ENCODE data around the gene TCTN3.
A peak's percentile ranks its signal among the peaks of the same experiment; 100 is the strongest.
"Not testable (repeated sequence)": the region's sequence is repeated elsewhere in the genome, so short reads cannot be mapped to it uniquely, and the experiment has no call there.

TCTN3 gene

GRCh38 chr10:95693668-95694534 lies at the start of gene TCTN3:
Gene TCTN3, minus strand, starts transcription at chr10:95693927. Its CDS starts 28 bp downstream, at chr10:95693899.
- peak; percentile 99 for DNase-seq

GRCh38 chr10:95742962-95743535 lies 49.3 kb upstream of the TCTN3 start:
- DNase-seq: no peak

- no peak for DNase-seq
These were observed 48.8 kb upstream of the TCTN3 start for GRCh38 chr10:95742485-95742884.

- DNase-seq: no peak
These were observed 48.2 kb upstream of the TCTN3 start for GRCh38 chr10:95741807-95742467.

GRCh38 chr10:95739056-95739455 lies 45.3 kb upstream of the TCTN3 start:
- no peak for DNase-seq

- DNase-seq: not testable (repeated sequence)
These were observed 39.2 kb upstream of the TCTN3 start for GRCh38 chr10:95732907-95733306.

- no peak for DNase-seq
These were observed 36.5 kb upstream of the TCTN3 start for GRCh38 chr10:95730233-95730632.

GRCh38 chr10:95729323-95730055 lies 35.8 kb upstream of the TCTN3 start:
- DNase-seq: no peak

GRCh38 chr10:95728526-95728925 lies 34.8 kb upstream of the TCTN3 start:
- no peak for DNase-seq

GRCh38 chr10:95722496-95722895 lies 28.8 kb upstream of the TCTN3 start:
- DNase-seq: not testable (repeated sequence)

GRCh38 chr10:95720745-95721144 lies 27.0 kb upstream of the TCTN3 start:
- not testable (repeated sequence) for DNase-seq

- DNase-seq: no peak
These were observed 23.1 kb upstream of the TCTN3 start for GRCh38 chr10:95716866-95717265.

GRCh38 chr10:95716466-95716865 lies 22.7 kb upstream of the TCTN3 start:
- DNase-seq: no peak

GRCh38 chr10:95711492-95711891 lies 17.8 kb upstream of the TCTN3 start:
- DNase-seq: no peak

- no peak for DNase-seq
These were observed 13.3 kb upstream of the TCTN3 start for GRCh38 chr10:95706990-95707389.

GRCh38 chr10:95706573-95706972 lies 12.8 kb upstream of the TCTN3 start:
- no peak for DNase-seq

- no peak for DNase-seq
These were observed 4.7 kb upstream of the TCTN3 start for GRCh38 chr10:95698415-95698814.

- DNase-seq: no peak
These were observed 3.7 kb upstream of the TCTN3 start for GRCh38 chr10:95697429-95697828.

- DNase-seq: no peak
These were observed 938 bp upstream of the TCTN3 start for GRCh38 chr10:95694665-95695064.

GRCh38 chr10:95693071-95693667 lies 558 bp downstream of the TCTN3 start:
- no peak for DNase-seq

- no peak for DNase-seq
These were observed 2.4 kb downstream of the TCTN3 start for GRCh38 chr10:95691281-95691680.

- DNase-seq: no peak
These were observed 5.1 kb downstream of the TCTN3 start for GRCh38 chr10:95688648-95689047.

GRCh38 chr10:95683966-95684365 lies 9.8 kb downstream of the TCTN3 start:
- DNase-seq: no peak
